Activated T-cell treated with anti-CD3 and anti-CD28 coated beads for 4 hours (primary cell): Measurements from ENCODE around the gene JKAMP.
"Not testable (repeated sequence)": the region's sequence is repeated elsewhere in the genome, so short reads cannot be mapped to it uniquely, and the experiment has no call there.

Source experiments
- DNase-seq: peaks from one replicate; pipeline ENCODE4 v3.0.0-alpha.2; 2020

The JKAMP gene

DNA sequence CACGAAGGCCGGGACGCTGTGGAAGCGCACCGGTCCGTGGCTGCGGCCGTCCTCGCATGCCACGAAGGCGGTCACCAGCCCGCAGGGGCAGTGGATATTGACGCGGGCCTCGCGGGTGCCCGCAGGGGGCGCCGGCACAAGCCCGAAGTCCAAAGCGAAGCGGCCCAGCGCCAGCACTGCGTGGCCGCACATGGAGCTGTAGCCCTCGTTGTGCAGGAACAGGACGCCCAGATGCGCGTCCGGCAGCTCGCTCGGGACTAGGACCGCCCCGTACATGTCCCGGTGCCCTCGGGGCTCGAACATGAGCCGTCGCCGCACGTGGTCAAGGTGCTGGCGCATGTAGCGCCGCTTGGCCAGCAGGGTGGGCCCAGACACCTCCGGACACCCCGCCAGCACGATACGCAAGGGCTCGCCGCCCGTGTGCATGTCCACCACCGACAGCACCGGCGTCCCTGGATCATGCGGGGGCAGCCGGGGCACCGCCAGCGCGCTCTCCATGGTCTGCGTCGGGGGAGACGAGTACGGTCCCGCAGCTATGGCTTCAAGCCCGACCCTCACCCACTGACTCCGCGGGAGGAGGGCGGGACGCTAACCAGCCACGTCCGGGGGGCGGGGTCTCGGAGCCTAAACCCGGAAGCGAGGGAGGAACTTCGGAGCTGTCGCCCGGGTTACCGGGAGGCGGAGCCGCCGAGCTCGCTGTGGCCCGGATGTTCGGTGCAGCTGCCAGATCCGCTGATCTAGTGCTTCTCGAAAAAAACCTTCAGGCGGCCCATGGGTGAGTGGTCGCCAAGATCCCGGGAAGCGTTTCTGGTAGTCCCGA lies at the start of gene JKAMP, which contains the start of gene L3HYPDH:
TSS of gene JKAMP (plus strand) at position 699 of the 820 bp plus-strand sequence. CDS start at position 772, 73 bp downstream.
TSS of gene L3HYPDH (minus strand) at position 590 of the 820 bp plus-strand sequence. CDS start at position 498, 92 bp downstream.
- peak; percentile 98 for DNase-seq

DNA sequence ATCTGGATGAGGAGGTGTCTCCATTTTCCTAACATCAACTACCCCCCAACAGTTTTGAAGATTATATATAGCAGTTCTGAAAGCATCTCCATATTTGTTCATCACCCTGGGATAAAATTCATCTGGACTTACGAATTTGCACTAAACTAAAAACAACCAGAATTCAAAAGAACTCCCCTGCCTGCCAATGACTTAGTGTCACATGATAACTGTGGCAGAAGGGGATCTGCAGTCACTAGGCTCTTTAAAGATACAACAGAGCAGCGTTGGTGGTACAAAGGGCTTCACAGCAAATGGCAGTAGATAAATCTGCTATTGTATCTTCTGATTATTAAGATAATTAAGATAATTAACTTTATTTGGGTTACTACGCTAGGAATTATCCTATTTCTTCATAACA lies 49.2 kb upstream of the JKAMP start:
- DNase-seq = no peak

DNA sequence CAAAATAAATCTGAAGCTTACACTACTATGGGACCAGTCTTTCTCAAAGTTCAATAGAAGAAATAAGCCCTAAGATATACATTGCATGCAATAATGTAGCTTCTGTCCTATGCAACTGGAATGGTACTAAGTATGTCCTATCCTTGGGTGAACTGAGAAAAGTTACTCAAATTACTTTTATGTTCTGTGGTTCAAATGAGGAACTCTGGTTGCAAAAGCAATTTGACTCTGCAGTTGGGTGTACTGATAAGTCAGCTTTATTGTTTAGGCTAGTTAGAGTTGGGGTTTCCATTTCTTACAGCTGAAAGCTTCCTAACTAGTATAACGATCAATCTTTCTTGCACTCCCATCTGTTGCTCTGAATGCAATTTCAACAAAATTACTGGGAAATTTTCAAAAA lies 48.3 kb upstream of the JKAMP start:
- DNase-seq = no peak

DNA sequence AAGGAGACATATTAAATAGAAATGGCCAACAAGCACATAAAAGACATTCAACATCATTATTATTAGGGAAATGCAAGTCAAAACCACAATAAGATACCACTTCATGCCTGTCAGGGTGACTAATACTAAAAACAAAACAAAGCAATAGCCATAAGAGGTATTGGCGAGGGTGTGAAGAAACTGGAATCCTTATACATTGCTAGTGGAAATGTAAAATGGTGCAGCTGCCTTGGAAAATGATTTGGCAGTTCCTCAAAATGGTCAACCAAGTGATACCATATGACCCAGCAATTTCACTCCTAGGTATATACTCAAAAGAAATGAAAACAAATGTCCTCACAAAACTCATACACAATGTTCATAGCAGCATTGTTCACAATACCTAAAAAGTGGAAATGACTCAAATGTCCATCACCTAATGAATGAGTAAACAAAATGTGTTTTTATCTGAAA lies 46.1 kb upstream of the JKAMP start:
- DNase-seq = no peak

DNA sequence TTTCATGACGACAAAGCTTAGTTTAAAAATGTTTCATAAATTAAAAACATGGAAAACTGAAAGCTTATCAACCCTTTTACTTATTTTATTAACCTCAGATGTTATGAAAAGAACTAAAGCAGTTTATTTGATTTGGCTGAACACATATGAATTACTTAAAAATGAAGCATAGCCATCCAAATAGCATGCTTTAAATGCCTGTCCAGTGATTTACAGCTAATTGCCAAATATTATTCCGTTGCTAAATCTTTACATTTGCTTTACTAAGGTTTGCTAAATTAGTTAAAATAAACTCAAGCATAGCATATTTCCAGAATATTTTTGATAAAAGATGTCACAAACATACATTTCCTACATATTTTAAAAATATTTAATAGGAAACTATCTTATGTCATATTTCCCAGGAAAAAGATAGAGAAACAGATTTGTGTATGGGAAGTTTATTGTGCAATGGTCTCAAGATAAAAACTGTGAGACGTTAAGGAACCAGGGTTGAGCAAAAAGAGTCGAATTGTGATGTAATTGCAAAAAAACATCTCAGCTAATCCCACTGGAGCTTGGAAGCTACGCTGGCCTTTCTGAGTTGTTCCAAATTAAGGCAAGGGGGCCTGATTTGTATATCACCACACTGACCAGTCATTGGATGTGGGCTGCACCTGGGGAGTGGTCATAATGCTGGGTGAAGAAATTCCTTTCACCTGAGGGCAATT lies 44.9 kb upstream of the JKAMP start:
- no peak for DNase-seq

DNA sequence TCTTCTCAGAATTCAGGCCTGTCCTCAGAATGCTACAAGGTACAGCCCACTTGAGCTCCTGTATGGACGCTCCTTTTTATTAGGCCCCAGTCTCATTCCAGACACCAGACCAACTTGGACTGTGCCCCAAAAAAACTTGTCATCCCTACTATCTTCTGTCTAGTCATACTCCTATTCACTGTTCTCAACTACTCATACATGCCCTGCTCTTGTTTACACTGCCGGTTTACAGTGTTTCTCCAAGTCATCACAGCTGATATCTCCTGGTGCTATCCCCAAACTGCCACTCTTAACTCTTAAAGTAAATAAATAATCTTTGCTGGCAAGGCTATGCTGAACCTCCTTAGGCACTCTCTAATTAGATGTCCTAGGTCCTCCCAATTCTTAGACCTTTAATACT lies 35.6 kb upstream of the JKAMP start:
- DNase-seq = not testable (repeated sequence)

DNA sequence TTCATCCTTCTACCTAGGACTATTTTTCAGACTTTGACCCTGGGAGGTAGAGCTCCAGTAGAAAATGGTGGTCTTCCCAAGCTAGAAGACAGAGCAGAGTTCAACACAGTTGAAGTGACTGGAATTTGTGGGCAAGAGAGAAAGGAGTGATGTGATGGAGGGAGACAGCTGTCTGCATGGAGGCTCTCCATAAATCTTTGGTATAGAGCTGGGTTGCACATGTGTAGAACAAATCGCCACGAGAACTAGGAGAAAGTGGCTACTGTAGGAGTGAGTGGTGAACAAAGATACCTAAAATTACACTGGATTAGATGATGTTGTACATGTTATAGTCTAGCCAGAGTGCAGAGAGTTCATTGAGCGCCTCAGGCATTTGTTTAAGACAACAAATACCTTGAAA lies 33.6 kb upstream of the JKAMP start:
- no peak for DNase-seq

DNA sequence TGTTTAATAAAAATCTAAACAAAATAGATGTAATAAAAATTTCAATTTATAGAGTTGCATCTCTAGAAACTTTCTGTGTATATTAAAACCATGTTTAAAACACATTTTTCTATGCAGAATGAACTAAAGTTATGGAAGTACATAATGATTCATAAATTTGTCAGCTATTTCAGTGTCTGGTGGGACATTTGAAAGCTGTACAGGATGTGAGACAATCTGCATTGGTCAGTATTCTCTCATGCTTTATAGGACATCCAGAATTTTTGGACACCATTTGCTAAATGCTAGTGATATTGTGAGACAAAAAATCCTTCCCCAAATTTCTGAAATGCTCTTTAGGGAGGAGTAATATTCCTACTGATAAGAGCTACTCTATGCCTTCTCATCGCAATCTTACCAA lies 32.5 kb upstream of the JKAMP start:
- DNase-seq = no peak

DNA sequence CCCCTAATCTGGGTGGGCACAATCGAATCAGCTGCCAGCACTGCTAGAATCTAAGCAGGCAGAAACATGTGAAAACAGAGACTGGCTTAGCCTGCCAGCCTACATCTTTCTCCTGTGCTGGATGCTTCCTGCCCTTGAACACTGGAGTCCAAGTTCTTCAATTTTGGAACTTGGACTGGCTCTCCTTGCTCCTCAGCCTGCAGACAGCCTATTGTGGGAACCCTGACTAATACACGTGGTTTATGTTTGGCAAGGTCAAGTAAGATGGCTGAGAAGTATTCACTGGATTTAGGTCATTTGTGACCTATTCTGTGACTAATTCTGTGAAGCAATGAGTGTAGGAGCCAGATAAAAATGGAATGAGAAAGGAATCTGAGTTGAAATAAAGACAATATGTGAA lies 30.2 kb upstream of the JKAMP start:
- DNase-seq = no peak

GRCh38 chr14:59455411-59455810 lies 28.9 kb upstream of the JKAMP start:
- no peak for DNase-seq

GRCh38 chr14:59458486-59458885 lies 25.8 kb upstream of the JKAMP start:
- DNase-seq = no peak

DNA sequence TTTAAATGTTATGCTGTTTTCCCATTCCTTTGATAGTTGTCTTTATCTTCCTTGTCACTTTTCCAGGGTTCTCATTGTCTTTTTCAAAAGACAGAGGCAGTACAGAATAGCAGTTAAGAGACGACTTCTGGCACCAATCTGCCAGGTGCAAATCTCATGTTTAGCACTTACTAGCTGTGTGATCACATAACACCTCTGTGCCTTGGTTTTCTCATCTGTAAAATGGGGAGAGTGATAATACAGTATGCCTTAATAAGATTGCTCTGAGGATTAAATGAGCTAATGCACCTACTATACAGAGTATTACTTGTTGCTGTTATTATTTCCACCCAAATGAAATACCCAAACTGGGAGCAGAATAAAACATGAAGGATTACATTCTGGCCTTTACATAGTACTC lies 23.9 kb upstream of the JKAMP start:
- no peak for DNase-seq

DNA sequence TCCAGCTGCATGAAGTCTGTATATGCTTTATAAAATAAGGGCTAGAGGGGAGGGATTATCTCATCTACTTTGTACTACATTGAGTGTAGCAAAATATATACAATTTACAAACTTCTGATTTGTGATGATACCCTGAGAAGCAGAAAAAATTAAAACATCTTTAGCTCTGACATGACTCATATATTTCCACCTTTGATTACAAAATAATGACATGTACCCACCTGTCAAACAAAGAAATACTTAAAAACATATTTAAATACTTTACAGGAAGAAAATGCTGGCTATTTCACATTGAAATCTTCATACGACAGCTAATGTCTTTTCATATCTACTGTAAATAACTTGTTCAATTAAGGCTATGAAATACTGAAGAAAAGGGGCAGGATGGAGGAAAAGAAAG lies 22.4 kb upstream of the JKAMP start:
- DNase-seq = no peak

- DNase-seq = no peak
Observed at GRCh38 chr14:59463787-59464485, 20.4 kb upstream of the JKAMP start.

DNA sequence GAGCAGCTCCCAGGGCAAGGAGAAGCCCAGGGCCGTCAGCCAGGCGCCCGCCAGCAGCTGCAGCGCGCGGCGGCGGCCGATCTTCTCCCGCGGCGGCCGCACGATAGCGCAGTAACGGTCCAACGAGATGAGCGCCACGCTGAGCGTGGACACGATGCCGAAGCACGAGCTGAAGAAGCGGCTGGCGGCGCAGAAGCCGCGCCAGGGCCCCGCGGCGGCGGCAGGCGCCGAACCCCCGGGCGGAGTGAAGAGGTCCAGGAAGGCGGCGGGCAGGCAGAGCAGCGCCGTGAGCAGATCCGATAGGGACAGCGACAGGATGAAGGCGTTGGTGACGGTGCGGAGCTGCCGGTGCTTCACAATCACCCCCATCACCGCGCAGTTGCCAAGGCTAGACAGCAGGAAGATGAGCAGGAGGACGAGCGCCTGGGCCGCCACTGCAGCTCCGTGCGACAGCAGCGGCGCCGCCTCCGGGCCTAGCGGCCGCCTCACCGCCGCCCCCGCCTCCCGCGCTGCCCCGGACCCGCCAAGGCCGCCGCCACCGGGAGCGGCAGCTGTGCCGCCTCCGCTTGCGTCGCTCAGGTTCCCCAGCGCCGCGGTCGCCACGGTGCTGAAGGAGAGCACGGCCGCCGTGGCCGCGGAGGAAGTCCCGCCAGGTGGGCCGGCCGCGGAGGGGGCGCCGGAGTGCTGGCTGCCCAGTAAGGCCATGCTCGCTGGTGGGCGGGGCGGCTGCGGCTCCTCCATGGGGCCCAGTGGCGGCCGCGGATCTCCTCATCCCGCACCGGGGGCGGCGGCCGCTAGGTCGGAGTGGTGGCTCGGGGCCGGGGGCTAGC lies 19.6 kb upstream of the JKAMP start:
- no peak for DNase-seq

DNA sequence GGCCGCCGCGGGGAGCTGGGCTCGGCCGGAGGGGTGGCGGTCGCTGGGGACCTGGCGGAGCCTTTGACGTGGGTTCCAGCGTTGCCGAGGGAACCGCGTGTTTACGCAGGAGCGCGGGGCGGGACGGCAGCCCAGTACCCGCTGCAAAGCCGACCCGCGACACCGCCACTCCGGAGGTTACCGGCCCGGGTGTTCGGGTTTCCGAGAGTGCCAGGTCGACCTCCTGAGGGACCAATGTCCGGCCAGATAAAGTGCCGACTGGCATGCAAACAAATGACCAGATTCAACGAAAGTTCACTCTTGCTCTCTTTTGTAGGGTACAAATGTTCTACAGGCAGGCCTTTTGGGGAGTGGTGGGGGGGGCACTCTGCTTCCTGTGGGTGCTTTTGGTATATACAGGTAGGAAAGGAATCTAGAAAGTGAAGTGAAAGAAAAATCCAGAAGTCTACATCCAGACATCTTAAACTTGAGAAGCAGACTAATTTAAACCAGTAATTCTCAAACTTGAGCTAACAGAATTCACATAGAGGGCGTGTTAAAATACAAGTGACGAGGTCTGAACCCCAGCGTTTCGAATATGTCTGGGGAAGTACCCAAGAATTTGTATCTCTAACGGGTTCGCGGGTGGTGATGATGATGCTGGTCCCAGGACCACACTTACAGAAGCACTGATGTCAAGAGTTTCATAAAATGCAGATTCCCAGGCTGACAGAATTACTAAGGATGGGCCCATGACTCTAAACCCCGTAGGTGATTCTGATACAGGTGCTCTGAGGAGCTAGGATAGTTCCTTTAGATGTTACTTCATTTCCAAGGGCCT lies 18.8 kb upstream of the JKAMP start, which contains the start of gene GPR135:
TSS of gene GPR135 (minus strand) at position 65 of the 820 bp plus-strand sequence. CDS start 154 bp downstream, outside the sequence.
- DNase-seq = peak; percentile 26

DNA sequence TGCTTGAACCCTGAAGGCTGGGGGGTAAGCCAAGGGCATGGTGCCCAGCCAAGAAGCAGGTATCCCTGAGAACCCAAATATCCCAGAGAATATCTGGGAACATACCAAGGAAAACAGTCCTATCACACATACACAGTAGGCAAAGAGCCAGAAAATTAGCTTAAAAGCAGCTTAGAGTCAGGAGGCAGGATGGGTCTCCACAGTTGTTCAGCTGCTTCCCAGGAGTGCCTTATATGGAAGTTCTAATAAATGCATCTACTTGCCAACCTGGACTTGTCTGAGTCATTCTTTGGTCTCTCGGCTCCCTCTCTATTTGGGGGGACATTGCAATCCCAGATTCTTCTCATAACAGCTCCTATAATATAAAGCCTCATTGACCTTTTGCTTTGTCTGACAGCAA lies 10.1 kb upstream of the JKAMP start:
- DNase-seq = no peak

DNA sequence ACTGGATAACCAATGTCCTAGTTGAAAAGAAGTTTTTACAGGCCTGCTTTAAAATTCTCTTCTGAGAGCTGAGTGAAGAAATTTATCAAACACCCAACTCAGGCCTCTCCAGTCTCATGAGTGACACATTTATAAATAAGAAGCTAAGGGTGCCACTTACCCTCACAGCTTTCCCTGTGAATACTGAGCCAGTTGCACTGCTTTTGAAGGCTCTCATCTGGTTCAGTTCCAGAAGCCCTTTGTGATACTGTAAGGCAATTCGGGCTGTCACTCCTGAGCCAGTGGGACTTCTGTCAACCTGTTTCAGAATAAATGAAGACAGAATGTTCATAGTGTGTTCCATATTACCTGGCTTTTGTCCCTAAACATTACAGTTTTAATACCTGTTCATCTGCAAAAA lies 8.6 kb upstream of the JKAMP start:
- DNase-seq = no peak

DNA sequence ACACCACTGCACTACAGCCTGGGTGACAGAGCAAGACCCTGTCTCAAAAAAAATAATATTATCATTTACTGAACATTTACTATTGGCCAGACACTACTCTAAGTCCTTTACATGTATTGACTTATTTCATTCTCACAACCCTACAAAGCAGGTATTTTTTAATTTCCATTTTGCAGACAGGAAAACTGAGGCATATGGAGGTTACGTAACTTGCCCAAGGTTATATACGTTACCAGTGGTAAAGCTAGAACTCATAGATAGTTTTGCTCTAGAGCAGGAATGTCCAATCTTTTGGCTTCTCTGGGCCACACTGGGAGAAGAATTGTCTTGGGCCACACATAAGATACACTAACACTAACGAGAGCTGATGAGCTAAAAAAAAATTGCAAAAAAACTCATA lies 5.8 kb upstream of the JKAMP start:
- DNase-seq = no peak

DNA sequence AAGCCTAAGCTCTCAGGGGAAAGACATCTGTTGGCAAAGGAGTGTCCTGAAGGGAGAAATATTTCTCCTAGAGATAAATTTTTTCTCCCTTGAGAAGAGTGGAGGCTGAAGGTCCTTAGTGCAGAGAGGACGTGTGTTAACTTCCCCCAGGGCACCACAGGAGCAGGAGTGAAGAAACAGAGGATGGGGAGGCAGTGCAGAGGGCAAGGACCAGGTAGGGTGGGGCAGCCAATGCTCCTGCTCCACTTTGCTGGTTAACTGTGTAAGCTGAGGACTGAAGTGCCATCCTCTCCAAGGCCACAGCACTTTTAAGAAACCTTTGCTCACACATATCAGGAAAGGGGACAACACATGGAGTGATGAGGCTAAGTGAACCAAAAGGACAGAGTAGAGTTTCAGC lies 4.2 kb upstream of the JKAMP start:
- no peak for DNase-seq

DNA sequence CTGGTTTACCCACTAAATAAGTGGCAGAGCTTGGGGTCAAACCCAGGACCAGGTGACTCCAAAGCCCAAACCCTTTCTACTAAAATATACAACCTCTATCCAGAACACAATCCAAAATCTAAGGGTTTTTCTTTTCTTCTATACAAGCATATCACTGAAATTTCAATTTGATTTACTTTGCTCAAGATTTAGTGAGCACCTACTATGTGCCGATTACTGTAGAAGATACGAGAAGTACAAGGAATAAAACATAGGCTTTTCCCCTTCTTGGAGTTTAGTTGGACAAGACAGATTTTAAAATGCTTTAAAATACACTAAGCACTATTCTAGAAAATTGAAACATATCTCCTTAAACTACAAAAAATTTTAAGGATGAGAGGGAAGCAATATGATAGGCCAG lies 2.9 kb upstream of the JKAMP start:
- DNase-seq = no peak
